Testis (tissue), 3 donors: ENCODE measurements around the gene TNRC6B. TPM values are rescaled to one million over a fixed set of nuclear protein-coding genes. Genes with fewer than 3 reads are reported as not detected.

Experiments
- DNase-seq: peaks from one replicate; pipeline ENCODE4 v3.0.0-alpha.2; 2019
- H3K27ac ChIP-seq, 2 donors: fragments of 200-600 bp; sonication (generic); one replicate each; pipeline ENCODE4 v1.5.1; 2019
- H3K27me3 ChIP-seq: fragments of 200-600 bp; sonication (generic); one replicate; pipeline ENCODE4 v1.5.1; 2019
- H3K36me3 ChIP-seq: fragments of 200-600 bp; sonication (generic); one replicate; pipeline ENCODE4 v1.5.1; 2017; ENCODE audit warnings: low read depth; ENCODE audit errors: missing control alignments
- H3K4me1 ChIP-seq: fragments of 200-600 bp; sonication (generic); one replicate; pipeline ENCODE4 v1.5.1; 2019
- H3K4me3 ChIP-seq, 2 donors: fragments of 200-600 bp; sonication (generic); one replicate each; pipeline ENCODE4 v1.5.1; 2017 to 2019
- H3K9me3 ChIP-seq: fragments of 200-600 bp; sonication (generic); one replicate; pipeline ENCODE4 v1.5.1; 2017
- CTCF ChIP-seq, 3 experiments: fragments of 450-650 bp in 2 of 3; fragments of 200-600 bp in 1 of 3; sonication (generic) in 1 of 3; IDR thresholded peaks; one replicate each; pipeline ENCODE4 v1.5.1; 2016 to 2019; ENCODE audit warnings: antibody characterized with exemption in 3 of 3, mild to moderate bottlenecking in 2 of 3, moderate library complexity in 1 of 3
- POLR2A ChIP-seq: fragments of 450-650 bp; IDR thresholded peaks from one replicate; pipeline ENCODE4 v1.6.1; 2017; ENCODE audit warnings: antibody characterized with exemption, mild to moderate bottlenecking, moderate library complexity
- WGBS, 2 donors: methylation state at CpG; one replicate each; pipeline ENCODE4 v1.1.5; 2018; 5-methylcytosine and 5-hydroxymethylcytosine counted together
- intact Hi-C: fragments of 100-400 bp; cut with DNase I; formaldehyde crosslinking; loops from one replicate; pipeline ENCODE4 v1.15.1; 2023; ENCODE audit warnings: low total_unique reads
- polyA plus RNA-seq: library from polyadenylated mRNA; stranded (reverse); fragments of 350-450 nt; fragmentation: Illumina TruSeq; extraction: RNeasy Lipid Tissue Mini Kit (QIAGEN cat#74804); gene quantifications from one replicate; pipeline ENCODE4 v1.2.3, GENCODE V29; 2014; ENCODE audit warnings: low read depth, low replicate concordance; ENCODE audit not compliant: insufficient read depth
- total RNA-seq, 2 donors: library from RNA; depleted of rRNA; stranded (reverse); fragments of >200 nt; gene quantifications; one replicate each; pipeline ENCODE4 v1.2.3, GENCODE V29; 2016

Gene TNRC6B
- total and polyA plus RNA-seq, 3 donors from 2014 or later: 49.2 to 122 (median 79.7) TPM

- Histone ChIP-seq H3K4me3 (no peak overlapping the region), H3K9me3 (no peaks in the 10 kb centered on the region), H3K36me3 (no peaks in the 10 kb centered on the region), H3K27ac (no peak overlapping the region), H3K4me1 (no peaks in the 10 kb centered on the region), H3K27me3 (no peaks in the 10 kb centered on the region)
- WGBS, 2 donors: 73 to 78% methylated on average over 2 of the region's 2 CpGs
- no peak for TF ChIP-seq POLR2A
- no peak for TF ChIP-seq CTCF (IDR thresholded peaks at IDR 0.05)
- intact Hi-C loops: no loop called here
- no peak for DNase-seq
Observed at GRCh38 chr22:40334060-40334459, 156.3 kb downstream of the TNRC6B start.

- Histone ChIP-seq H3K36me3 (no peaks in the 10 kb centered on the region), H3K4me3 (no peak overlapping the region), H3K4me1 (no peaks in the 10 kb centered on the region), H3K9me3 (no peaks in the 10 kb centered on the region), H3K27ac (no peak overlapping the region), H3K27me3 (no peaks in the 10 kb centered on the region)
- intact Hi-C loops: no loop called here
- 64 to 72% methylated on average over 2 of the region's 2 CpGs for WGBS, 2 donors
- TF ChIP-seq CTCF (IDR thresholded peaks at IDR 0.05) (no peak), POLR2A (no peak)
- no peak for DNase-seq
Observed at GRCh38 chr22:40334899-40335298, 157.2 kb downstream of the TNRC6B start.

GRCh38 chr22:40335358-40335757 is 157.6 kb downstream of the TNRC6B start:
- no peaks in the 10 kb centered on the region for H3K9me3 ChIP-seq
- H3K4me3 ChIP-seq: no peak overlapping the region
- no peak for DNase-seq
- no peak for TF ChIP-seq CTCF (IDR thresholded peaks at IDR 0.05)
- no peak for TF ChIP-seq POLR2A
- H3K27ac ChIP-seq: no peak overlapping the region
- intact Hi-C loops: no loop called here
- no peaks in the 10 kb centered on the region for H3K4me1 ChIP-seq
- H3K27me3 ChIP-seq: no peaks in the 10 kb centered on the region
- WGBS, 2 donors: 67 to 73% methylated on average over 2 of the region's 2 CpGs
- H3K36me3 ChIP-seq: no peaks in the 10 kb centered on the region

- intact Hi-C loops: loop anchor here (10.0 kb wide), 1 partner anchor 295 kb away; no protein-coding TSS in a partner anchor
- Histone ChIP-seq H3K27ac (no peak overlapping the region), H3K9me3 (no peaks in the 10 kb centered on the region), H3K36me3 (no peaks in the 10 kb centered on the region), H3K27me3 (no peaks in the 10 kb centered on the region), H3K4me1 (no peaks in the 10 kb centered on the region), H3K4me3 (no peak overlapping the region)
- 86 to 92% methylated on average over 5 of the region's 5 CpGs for whole genome bisulfite sequencing, 2 donors
- TF ChIP-seq CTCF (IDR thresholded peaks at IDR 0.05) (no peak), POLR2A (no peak)
- DNase-seq: no peak
Observed at GRCh38 chr22:40340044-40340443, 162.3 kb downstream of the TNRC6B start.

- Histone ChIP-seq H3K27ac (no peak overlapping the region), H3K27me3 (no peaks in the 10 kb centered on the region), H3K4me3 (no peak overlapping the region), H3K36me3 (no peaks in the 10 kb centered on the region), H3K4me1 (no peaks in the 10 kb centered on the region), H3K9me3 (no peaks in the 10 kb centered on the region)
- WGBS, 2 donors: 64 to 65% methylated on average over 4 of the region's 4 CpGs
- no peak for TF ChIP-seq CTCF (IDR thresholded peaks at IDR 0.05)
- no peak for TF ChIP-seq POLR2A
- no peak for DNase-seq
- intact Hi-C loops: loop anchor here (10.0 kb wide), 1 partner anchor 297 kb away; no protein-coding TSS in a partner anchor
Observed at GRCh38 chr22:40341604-40342003, 163.9 kb downstream of the TNRC6B start.
